SKM-1 treated with dmso at 0.1 percent for 144 hours (cell line): Measurements from ENCODE around the gene AP1S2.
"Not testable (repeated sequence)": the region's sequence is repeated elsewhere in the genome, so short reads cannot be mapped to it uniquely, and the experiment has no call there.

Source experiments
- DNase-seq: peaks from one replicate; lab custom pipeline; 2025; ENCODE audit not compliant: unreplicated experiment; lab: John Stamatoyannopoulos, UW

AP1S2 gene

GRCh38 chrX:15855568-15856221 is 1.1 kb upstream of the AP1S2 start:
- no peak for DNase-seq

DNA sequence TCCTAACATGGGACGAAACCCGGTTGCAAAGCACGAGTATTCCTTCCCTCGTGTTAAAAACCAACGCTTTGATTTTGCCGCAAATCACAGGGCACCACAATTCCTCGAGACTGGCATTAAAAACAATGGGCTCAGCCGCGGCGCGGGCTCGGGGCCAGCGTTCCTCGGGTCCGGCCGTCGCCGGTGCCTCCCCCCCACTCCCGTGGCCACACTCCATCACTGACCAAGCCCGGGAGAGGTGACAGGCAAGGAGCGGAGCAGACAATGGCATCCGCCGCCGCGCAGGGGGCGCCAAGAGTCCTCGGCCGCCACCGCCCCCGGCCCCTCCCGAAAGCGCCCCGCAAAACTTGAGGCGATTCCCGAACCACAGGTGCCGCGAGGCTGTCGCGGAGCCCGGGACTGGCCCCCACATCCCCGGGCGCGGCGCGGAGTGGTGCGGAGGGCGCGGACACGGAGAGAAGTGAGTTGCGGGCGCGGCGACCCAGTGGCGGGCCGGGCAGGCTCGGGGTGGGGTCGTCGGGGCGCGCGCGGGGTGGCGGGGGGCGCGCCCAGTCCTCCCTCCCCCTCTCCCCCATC is 445 bp downstream of the AP1S2 start:
- no peak for DNase-seq

DNA sequence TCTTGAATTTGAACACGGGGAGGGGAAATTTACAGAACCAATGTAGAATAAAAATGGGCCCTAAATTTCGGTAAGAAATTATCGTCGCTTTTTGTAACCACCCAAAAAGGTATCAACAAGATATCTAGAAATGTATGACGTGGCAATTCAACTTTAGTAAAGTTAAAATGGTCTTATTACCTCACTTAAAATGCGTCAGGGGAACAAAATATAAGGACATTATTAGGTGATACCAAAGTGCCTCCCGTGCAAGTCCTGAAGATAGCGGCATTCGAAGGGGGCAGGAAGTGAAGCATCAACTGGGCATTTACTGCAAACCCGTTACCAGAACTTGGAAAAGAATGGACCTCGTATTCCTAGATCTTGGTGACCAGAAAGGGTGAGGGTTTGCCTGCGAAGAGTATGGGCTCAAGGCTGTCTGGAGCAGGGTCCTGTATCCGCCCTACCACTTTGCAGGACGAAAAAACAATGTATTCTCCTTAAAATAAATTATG is 980 bp downstream of the AP1S2 start:
- no peak for DNase-seq

- DNase-seq: no peak
These were observed 5.1 kb downstream of the AP1S2 start for GRCh38 chrX:15849555-15849954.

DNA sequence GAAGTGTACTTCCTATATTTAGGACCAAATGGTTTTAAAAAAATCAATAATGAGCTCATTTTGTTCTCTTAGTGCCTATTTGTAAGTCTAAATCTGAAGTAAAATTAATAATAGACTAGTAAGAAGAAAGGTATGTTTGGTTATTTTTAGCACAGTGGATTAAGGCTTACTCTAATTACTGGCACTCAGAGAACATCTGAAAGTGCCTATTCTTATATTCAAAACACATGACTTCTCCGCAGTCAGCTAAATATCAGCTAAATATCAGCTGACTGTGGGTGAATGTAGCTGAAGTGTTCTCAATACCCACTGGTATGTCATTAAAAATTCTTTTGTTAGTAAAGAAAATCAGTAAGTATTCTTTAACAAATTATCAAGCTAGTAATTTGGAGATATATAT is 6.0 kb downstream of the AP1S2 start:
- no peak for DNase-seq

GRCh38 chrX:15843960-15844359 is 10.7 kb downstream of the AP1S2 start:
- no peak for DNase-seq

DNA sequence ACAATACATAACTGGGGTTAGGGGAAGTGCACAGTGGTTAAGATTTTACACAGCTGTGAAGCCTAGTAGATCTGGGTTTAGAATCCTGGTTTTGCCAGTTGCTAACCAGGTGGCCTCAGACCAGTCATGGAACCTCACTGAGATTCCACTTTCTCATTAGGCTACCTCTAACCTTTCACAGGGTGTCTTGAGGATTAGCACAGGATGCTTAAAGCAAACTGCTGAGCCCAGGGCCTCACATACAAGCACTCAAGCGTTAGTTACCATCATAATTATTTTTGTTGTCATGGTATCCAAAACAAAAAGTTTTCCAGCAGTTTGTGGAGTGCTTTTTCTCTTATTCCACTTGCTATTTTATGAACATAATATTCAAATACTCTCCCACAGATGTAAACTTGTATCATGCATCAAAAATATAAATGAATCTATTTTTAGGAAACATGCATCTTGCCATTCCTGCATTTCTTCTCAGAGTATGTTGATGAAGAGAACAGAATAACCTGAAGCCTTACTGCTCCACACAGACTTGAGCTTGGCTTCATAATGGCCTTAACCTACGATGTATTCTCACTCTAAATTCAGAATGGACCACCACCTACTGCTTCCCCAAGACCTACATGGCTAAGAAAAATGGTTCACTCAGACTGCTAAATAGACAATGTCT is 12.6 kb downstream of the AP1S2 start:
- no peak for DNase-seq

DNA sequence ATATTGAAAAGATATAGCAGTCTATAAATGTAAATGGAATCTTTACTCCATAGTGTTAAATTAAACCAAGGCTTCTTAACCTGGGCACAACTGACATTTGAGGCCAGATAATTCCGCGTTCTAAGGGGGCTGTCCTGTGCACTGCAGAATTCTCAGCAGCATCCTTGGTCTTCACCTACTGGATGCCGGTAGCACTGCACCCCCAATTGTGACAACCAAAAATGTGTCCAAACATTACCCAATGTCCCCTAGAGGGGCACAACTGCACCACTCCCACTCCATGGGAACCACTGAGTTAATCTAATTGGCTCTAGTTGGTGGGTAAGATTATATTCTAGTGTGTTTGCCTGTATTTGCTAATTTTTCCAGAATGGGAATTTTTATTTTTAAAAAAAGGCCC is 16.6 kb downstream of the AP1S2 start:
- DNase-seq: no peak

DNA sequence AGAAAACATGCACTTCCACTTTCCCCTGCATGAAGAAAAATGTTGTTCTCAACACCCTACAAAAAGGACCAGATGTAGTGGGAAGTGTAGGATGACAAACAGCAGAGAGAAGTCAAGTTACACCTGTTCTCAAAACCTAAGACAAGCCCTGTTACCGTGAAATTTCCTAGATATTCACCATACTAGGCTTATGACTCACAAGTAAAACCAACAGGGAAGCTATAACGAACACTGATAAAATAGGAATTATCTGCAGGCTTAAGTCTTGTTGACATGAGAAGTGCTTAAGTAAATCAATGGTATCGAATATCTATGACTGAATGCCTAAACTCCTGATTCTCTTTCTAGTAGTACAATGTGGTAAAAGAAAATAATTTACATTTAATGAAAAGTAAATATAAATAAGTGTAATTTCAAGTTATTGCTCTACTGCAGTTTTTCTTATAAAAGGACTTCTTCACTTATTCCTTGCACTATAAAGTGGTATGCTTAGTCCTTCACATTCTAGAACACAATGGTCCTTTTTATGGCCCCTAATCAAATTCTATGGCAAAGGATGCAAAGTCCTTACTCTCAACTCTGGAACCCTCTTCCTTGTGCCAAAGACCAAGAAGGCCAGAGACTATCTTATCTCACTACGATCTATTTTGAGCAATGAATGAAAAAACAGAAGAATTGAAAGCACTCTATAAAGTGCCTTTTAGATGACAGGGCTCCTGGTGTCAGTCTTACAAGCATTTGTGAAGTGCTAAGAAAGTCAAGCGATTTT is 19.6 kb downstream of the AP1S2 start:
- DNase-seq: no peak

DNA sequence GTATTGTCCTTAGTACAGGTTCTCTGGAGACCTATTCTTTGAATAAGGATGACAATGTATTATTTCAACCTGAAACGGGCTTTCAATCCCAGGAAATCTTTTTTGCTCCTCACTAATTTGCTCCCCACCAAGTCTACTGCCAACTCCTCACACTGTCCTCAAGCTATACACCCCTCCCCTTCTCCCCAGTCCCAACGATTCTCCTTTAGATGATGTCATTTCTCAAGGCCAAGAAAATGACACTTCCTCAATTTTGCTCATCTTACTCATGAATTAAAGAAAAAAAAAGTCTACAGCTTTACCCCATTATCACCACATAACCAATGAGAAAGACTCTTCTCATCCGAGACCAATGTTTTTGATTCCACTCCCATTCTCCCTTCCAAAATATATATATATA is 20.6 kb downstream of the AP1S2 start:
- no peak for DNase-seq

DNA sequence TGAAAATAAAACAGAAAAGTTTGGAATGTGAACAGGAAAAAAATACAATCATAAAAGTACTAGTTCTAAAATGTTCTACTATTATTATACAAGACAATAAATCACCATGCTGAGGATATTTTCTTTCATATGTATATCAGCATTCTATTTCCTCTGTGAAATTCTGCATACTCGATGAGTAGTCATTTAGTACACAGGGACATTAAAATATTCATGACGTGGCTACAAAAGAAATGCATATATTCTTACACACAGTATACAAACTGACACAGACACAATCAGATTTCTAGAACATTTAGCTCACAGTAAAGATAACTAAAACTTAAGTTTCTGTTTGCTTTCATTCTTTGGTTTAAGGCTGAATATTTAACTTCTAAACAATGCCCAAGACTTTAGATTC is 23.3 kb downstream of the AP1S2 start:
- not testable (repeated sequence) for DNase-seq

DNA sequence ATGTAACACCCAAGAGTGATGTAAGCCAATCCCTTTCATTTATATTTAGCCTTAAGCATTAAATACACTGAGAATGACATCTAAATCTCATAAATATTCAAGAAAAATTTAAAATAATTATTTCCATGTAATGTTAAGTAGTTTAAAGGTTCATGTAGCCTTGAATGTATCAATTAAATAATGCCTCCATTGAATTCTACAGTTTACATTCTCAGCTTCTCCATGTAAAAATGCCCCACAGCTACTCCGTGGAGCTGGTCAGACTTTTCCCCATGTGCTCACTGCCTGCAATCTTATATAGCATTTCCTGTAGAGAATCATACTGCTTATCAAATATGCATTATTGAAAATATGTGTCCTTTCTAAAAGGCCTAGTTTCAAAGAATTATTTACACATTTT is 25.4 kb downstream of the AP1S2 start:
- DNase-seq: no peak

DNA sequence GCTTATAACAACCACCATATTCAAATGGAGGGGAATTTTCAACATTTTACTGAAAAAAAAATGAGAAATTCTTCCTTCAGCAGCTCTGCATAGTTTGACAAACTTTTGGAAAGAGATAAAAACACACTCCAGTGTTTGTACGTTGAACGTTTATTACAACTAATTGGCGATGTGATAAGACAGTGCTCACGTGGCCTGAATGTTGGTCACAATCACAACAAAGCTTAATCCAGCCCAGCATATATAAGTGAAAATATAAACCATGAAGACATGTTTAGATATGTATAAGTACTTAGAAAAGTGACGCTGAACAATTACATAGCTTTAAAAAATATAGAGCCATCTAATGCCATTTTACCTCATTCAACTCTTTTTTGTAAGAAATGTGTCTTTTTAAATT is 28.7 kb downstream of the AP1S2 start:
- no peak for DNase-seq

DNA sequence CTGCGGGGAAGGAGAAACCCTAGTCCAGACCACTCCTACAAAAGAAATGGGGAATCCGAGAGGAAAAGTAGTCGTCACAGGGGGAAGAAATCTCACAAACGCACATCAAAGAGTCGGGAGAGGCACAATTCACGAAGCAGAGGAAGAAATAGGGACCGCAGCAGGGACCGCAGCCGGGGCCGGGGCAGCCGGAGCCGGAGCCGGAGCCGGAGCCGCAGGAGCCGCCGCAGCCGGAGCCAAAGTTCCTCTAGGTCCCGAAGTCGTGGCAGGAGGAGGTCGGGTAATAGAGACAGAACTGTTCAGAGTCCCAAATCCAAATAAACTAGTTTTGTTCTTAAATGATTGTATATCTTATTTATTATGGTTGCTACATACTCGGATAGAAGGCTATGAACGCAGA is 31.7 kb downstream of the AP1S2 start:
- DNase-seq: no peak

DNA sequence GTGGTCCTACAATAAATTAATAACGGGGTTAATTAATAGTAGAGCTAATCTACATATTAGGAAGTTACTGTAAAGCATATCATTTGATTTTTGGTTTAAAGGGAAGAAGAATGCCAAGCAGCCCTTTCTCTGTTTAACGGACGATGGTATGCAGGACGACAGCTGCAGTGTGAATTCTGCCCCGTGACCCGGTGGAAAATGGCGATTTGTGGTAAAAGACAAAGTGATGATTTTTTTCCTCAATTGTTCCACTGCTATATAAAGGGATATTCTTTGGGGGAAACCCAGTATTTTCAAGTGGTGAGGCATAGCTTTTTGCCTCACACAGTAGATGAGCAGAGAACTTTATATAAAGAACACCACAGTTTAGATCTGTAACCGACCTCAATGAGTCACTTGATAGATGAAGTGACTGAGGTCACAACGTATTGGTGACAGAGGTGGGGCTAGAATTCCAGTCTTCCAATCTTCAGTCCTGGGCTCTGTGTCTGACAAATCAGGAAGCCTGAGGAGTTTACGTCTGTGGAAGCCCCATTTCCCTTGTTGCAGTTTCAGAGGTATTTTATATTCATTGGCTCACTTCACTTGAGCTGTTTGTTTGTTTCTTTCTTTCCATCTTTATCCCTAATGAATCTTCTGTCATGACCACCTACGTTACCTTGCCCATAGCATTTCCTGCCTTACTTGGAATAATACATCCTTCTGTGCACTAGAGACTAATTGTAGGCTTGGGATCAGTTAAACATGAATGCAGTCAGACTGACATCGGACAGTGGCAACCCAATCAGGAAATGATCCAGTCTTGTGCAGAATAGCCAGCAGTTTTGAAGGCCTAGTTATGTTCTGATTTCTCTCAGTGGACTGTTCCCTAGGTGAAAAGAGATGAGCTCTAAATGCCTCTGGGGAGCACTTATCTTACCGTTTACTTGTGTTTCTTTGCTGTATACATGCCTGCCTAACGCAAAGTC is 34.2 kb downstream of the AP1S2 start:
- DNase-seq: no peak

GRCh38 chrX:15816886-15817285 is 37.7 kb downstream of the AP1S2 start:
- no peak for DNase-seq

- DNase-seq: no peak
These were observed 38.2 kb downstream of the AP1S2 start for GRCh38 chrX:15816438-15816809.

DNA sequence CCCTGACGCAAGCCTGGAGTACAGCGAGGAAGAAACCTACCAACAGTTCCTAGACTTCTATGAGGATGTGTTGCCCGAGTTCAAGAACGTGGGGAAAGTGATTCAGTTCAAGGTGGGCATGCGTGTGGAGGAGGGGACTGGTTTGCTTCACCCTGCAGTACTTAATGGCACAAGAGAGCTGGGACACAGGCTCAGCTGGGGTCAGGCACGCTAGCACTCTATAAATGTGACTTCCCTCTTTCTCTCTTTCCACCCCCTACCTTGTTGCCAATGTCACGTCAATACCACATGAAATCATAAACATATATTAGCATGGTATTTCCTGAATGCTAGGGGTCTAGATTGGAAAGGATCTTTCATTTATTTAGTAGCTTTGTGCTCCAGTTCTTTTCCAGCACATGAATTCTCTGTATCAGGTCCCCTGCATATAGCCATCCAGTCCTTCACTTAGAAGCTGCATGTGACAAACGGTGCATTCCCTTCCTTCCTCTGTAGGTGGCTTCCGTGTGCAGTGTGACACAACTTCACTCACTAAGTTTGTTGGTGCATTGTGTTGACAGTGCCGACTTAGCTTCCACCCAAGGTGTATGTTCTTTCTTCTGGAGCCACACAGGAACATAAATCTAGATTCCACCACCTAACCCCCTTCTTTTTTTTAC is 38.7 kb downstream of the AP1S2 start:
- DNase-seq: no peak

GRCh38 chrX:15814771-15815365 is 39.7 kb downstream of the AP1S2 start:
- DNase-seq: no peak

GRCh38 chrX:15813416-15813815 is 41.2 kb downstream of the AP1S2 start:
- no peak for DNase-seq
